Progenitor cell of endocrine pancreas (in vitro differentiated cells): Measurements from ENCODE around the gene GNPDA1. TPM values are rescaled to one million over a fixed set of nuclear protein-coding genes. Genes with fewer than 3 reads are reported as not detected.

Experiments
- DNase-seq: peaks from one replicate; pipeline ENCODE4 v3.0.0; 2021; ENCODE audit warnings: low spot score; ENCODE audit not compliant: unreplicated experiment
- H3K27ac Mint-ChIP-seq: 2 replicates; pipeline ENCODE4 v1.8.0; 2021; ENCODE audit warnings: mild to moderate bottlenecking, moderate library complexity, mixed read lengths
- H3K27me3 Mint-ChIP-seq: 2 replicates; pipeline ENCODE4 v1.8.0; 2021; ENCODE audit warnings: mixed read lengths
- H3K36me3 Mint-ChIP-seq: 2 replicates; pipeline ENCODE4 v1.8.0; 2022; ENCODE audit warnings: mixed read lengths; ENCODE audit not compliant: insufficient read depth
- H3K4me1 Mint-ChIP-seq: 2 replicates; pipeline ENCODE4 v1.8.0; 2021; ENCODE audit warnings: low read depth, mixed read lengths
- H3K4me3 Mint-ChIP-seq: 2 replicates; pipeline ENCODE4 v1.8.0; 2021; ENCODE audit warnings: low read depth, mild to moderate bottlenecking, moderate library complexity, mixed read lengths
- H3K9me3 Mint-ChIP-seq: 2 replicates; pipeline ENCODE4 v1.8.0; 2021; ENCODE audit warnings: low read depth, mixed read lengths
- total RNA-seq: library from RNA; stranded (reverse); gene quantifications from 2 replicates; pipeline ENCODE4 v1.2.1, GENCODE V29; 2021
- TF ChIP-seq, protein P1 (sequence below): fragments of 200-600 bp; sonication (generic); IDR thresholded peaks from one replicate; pipeline ENCODE4 v1.5.0; 2021; ENCODE audit warnings: antibody characterized with exemption, mild to moderate bottlenecking; ENCODE audit not compliant: unreplicated experiment

Gene GNPDA1
- total RNA-seq, 1 donor from 2014 or later: 115 TPM

GRCh38 chr5:142012186-142012785, 541 bp downstream of the GNPDA1 start:
- H3K4me3 Mint-ChIP-seq: peak overlapping the region; percentile 85
- peak; percentile 30 for DNase-seq
- H3K9me3 Mint-ChIP-seq: no peaks in the 10 kb centered on the region
- TF ChIP-seq, protein P1, sequence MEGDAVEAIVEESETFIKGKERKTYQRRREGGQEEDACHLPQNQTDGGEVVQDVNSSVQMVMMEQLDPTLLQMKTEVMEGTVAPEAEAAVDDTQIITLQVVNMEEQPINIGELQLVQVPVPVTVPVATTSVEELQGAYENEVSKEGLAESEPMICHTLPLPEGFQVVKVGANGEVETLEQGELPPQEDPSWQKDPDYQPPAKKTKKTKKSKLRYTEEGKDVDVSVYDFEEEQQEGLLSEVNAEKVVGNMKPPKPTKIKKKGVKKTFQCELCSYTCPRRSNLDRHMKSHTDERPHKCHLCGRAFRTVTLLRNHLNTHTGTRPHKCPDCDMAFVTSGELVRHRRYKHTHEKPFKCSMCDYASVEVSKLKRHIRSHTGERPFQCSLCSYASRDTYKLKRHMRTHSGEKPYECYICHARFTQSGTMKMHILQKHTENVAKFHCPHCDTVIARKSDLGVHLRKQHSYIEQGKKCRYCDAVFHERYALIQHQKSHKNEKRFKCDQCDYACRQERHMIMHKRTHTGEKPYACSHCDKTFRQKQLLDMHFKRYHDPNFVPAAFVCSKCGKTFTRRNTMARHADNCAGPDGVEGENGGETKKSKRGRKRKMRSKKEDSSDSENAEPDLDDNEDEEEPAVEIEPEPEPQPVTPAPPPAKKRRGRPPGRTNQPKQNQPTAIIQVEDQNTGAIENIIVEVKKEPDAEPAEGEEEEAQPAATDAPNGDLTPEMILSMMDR: peak; percentile 57
- no peaks in the 10 kb centered on the region for H3K27me3 Mint-ChIP-seq
- H3K27ac Mint-ChIP-seq: peak overlapping the region; percentile 94
- peaks cover 18% of the 10 kb centered on the region for H3K4me1 Mint-ChIP-seq
- H3K36me3 Mint-ChIP-seq: peaks cover 12% of the 10 kb centered on the region

DNA sequence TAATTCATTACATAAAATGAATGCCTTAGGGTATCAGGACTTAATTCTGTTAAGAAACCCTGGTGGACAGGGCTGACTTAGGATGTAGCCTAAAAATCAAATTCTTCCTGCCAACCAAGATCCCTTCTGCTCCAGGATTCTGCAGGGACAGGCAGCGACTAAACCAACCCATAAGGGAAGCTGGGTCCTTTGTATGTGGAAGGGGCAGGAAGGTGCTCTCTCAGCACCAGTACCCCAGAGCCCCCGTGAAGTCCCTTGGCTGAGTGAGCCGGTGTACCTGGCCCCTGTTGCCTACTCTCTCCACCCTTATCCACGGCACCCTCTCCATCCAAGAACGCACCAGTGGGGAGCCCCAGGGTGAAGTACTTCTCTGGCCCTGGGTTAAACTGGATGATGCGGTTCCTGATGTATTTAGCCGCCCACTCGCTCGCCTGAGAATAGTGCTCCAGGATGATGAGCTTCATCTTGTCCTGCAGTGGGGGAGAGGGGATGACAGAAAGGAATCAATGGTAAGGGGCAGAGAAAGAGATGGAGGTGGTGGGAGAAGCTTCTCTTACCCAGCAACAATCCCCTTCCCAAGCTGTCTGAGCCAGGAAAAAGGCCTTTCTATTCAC, 1.1 kb downstream of the GNPDA1 start:
- Mint-ChIP-seq H3K4me1 (peaks cover 18% of the 10 kb centered on the region), H3K36me3 (peaks cover 16% of the 10 kb centered on the region), H3K9me3 (no peaks in the 10 kb centered on the region), H3K4me3 (peak overlapping the region; percentile 85), H3K27me3 (no peaks in the 10 kb centered on the region), H3K27ac (peak overlapping the region; percentile 94)
- no peak for DNase-seq
- TF ChIP-seq, protein P1: no peak

DNA sequence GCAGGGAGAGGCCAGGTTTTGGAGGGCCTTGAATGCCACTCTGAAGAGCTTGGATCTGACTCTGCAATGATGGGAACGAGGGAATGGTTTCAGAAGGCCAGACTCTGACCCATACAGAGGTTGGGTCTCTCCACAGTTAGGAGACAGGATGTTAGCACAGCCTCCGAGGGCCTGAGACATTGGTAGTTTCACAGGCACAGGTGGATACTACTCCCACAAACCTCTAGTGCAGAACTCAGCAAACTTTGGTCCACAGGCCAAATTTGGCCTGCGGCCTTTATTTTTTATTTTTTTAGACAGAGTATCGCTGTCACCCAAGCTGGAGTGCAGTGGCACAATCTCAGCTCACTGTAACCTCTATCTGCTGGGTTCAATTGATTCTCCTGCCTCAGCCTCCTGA, 2.9 kb downstream of the GNPDA1 start:
- Mint-ChIP-seq H3K4me3 (no peak overlapping the region), H3K27me3 (no peaks in the 10 kb centered on the region), H3K4me1 (peaks cover 12% of the 10 kb centered on the region), H3K36me3 (peaks cover 19% of the 10 kb centered on the region), H3K9me3 (no peaks in the 10 kb centered on the region), H3K27ac (no peak overlapping the region)
- TF ChIP-seq, protein P1: no peak
- no peak for DNase-seq

DNA sequence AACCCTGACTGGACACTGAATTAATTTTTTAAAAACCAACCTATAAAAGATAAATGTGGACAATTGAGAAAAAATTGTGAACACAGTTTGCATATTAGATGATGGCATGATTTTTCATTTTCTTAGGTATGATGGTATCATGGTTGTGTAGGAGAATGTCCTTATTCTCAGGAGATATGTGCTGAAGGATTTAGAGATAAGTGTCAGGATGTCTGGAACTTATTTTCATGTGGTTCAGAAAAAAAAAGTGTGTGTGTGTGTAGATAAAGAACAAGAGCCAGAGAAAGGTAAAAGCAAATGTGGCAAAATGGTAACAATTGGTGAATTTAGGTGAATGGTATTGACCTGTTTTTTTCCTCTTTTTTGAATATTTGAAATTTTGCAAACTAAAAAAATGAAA, 4.0 kb downstream of the GNPDA1 start:
- H3K36me3 Mint-ChIP-seq: peaks cover 21% of the 10 kb centered on the region

GRCh38 chr5:142007237-142007544, 5.6 kb downstream of the GNPDA1 start:
- Mint-ChIP-seq H3K36me3 (peaks cover 27% of the 10 kb centered on the region), H3K27me3 (no peaks in the 10 kb centered on the region), H3K4me3 (no peak overlapping the region), H3K4me1 (peaks cover 8% of the 10 kb centered on the region), H3K9me3 (no peaks in the 10 kb centered on the region), H3K27ac (peak overlapping the region; percentile 56)
- TF ChIP-seq, protein P1: no peak
- no peak for DNase-seq

More for the DNA sequence above, 4.0 kb downstream of the GNPDA1 start:
- Mint-ChIP-seq H3K27me3 (no peaks in the 10 kb centered on the region), H3K9me3 (no peaks in the 10 kb centered on the region), H3K4me1 (peaks cover 14% of the 10 kb centered on the region), H3K27ac (no peak overlapping the region), H3K4me3 (no peak overlapping the region)
- no peak for DNase-seq
- TF ChIP-seq, protein P1: no peak
